K562 (cell line): ENCODE data around the gene KCNE1. TPM values are rescaled to one million over a fixed set of nuclear protein-coding genes. Genes with fewer than 3 reads are reported as not detected.

Experiments
- ATAC-seq: fragments of 200-7000 bp; cut with Tn5 transposase; 3 replicates; pipeline ENCODE4 v1.9.1; 2020; ENCODE audit warnings: moderate library complexity
- BruUV-seq: library from RNA; stranded (reverse); fragments of 400-500 nt; replicated peaks from 2 replicates; lab custom pipeline; 2021; lab: Mats Ljungman, UMichigan
- CTCF ChIA-PET: fragments of 300-600 bp; formaldehyde crosslinking; extraction: SDS; loops from one replicate; lab custom pipeline; 2021; ENCODE audit warnings: low intra/inter-chr PET ratio; lab: Yijun Ruan, JAX
- POLR2A ChIA-PET: fragments of 300-600, 350-650 bp; sonication (Branson Sonifier 250); formaldehyde crosslinking; extraction: SDS; loops from one replicate; lab custom pipeline; 2021; ENCODE audit warnings: antibody characterized with exemption, inconsistent platforms; lab: Yijun Ruan, JAX
- DNase-seq, 4 experiments: peaks; one replicate each; pipeline versions ENCODE4 v3.0.0 to v3.0.0-alpha.2; 2011 to 2018; ENCODE audit warnings: low spot score in 3 of 4, mixed read lengths in 3 of 4; ENCODE audit errors: extremely low read depth in 1 of 4
- FAIRE-seq: peaks from 2 replicates; lab custom pipeline; 2011; peaks lifted over from hg19 to GRCh38; lab: Jason Lieb, UNC
- H2AFZ ChIP-seq: 2 replicates; pipeline ENCODE4 v1.6.0; 2011; ENCODE audit warnings: low read depth, low read length, control low read depth, inconsistent platforms
- H3K27ac ChIP-seq: fragments of 200-600 bp; 3 replicates; pipeline ENCODE4 v1.8.0; 2011; ENCODE audit warnings: low read depth, mild to moderate bottlenecking, control low read depth, inconsistent platforms, low read length, moderate library complexity, mixed read lengths; ENCODE audit errors: extremely low read depth
- H3K27me3 ChIP-seq, 2 experiments: fragments of 300-600 bp in 1 of 2; 2 replicates in 1 of 2; 3 replicates in 1 of 2; pipeline versions ENCODE4 v1.6.0 to v1.8.0; 2011; ENCODE audit warnings: inconsistent platforms in 2 of 2, low read length in 2 of 2, mild to moderate bottlenecking in 1 of 2, mixed read lengths in 1 of 2, moderate library complexity in 1 of 2; ENCODE audit not compliant: control insufficient read depth in 2 of 2, insufficient read depth in 2 of 2
- H3K36me3 ChIP-seq: fragments of 300-600 bp; 3 replicates; pipeline ENCODE4 v1.8.0; 2011; ENCODE audit warnings: mild to moderate bottlenecking, low read length, inconsistent platforms; ENCODE audit not compliant: control insufficient read depth, insufficient read depth
- H3K4me1 ChIP-seq, 2 experiments: fragments of 200-600 bp in 1 of 2; replicated peaks in 1 of 2; 2 replicates in 1 of 2; 3 replicates in 1 of 2; pipeline versions ENCODE4 v1.5.1 to v1.8.0; 2011; ENCODE audit warnings: inconsistent platforms in 2 of 2, low read length in 2 of 2, mild to moderate bottlenecking in 1 of 2, mixed read lengths in 1 of 2, moderate library complexity in 1 of 2; ENCODE audit not compliant: control insufficient read depth in 2 of 2, insufficient read depth in 2 of 2
- H3K4me2 ChIP-seq: 2 replicates; pipeline ENCODE4 v1.6.1; 2011; ENCODE audit warnings: low read length, control low read depth, inconsistent platforms, mixed read lengths; ENCODE audit not compliant: insufficient read depth
- H3K4me3 ChIP-seq: fragments of 200-600 bp; sonication (generic), shearing (Covaris generic); 2 replicates; pipeline ENCODE4 v1.5.1; 2016; ENCODE audit warnings: control low read depth, inconsistent platforms
- H3K79me2 ChIP-seq: fragments of 200-600 bp; 3 replicates; pipeline ENCODE4 v1.8.0; 2011; ENCODE audit warnings: low read length, inconsistent platforms; ENCODE audit not compliant: control insufficient read depth, insufficient read depth
- H3K9ac ChIP-seq, 2 experiments: 2 replicates each; pipeline versions ENCODE4 v1.6.0 to v1.6.1; 2011; ENCODE audit warnings: low read depth in 2 of 2, low read length in 2 of 2, control low read depth in 1 of 2, inconsistent platforms in 1 of 2, mild to moderate bottlenecking in 1 of 2, mixed read lengths in 1 of 2; ENCODE audit not compliant: insufficient read depth in 1 of 2
- H3K9me1 ChIP-seq: one replicate; pipeline ENCODE4 v1.6.0; 2011; ENCODE audit warnings: inconsistent platforms, mild to moderate bottlenecking, low read length, moderate library complexity; ENCODE audit not compliant: control insufficient read depth, insufficient read depth
- H3K9me3 ChIP-seq: replicated peaks from 2 replicates; pipeline ENCODE4 v1.5.1; 2011; ENCODE audit warnings: low read depth, low read length, inconsistent platforms; ENCODE audit not compliant: control insufficient read depth, insufficient read depth
- H4K20me1 ChIP-seq: replicated peaks from 2 replicates; pipeline ENCODE4 v1.6.1; 2011; ENCODE audit warnings: low read length, inconsistent platforms, mixed read lengths; ENCODE audit not compliant: control insufficient read depth, insufficient read depth
- NCOA1 ChIP-seq: fragments of 450-650 bp; IDR thresholded peaks from 2 replicates; pipeline ENCODE4 v1.6.1; 2016; ENCODE audit warnings: low read depth
- RHOXF2B ChIP-seq: fragments of 250-450 bp; sonication (Bioruptor Pico); conservative IDR thresholded peaks from 2 replicates; pipeline ENCODE4 v1.5.1; 2021
- SAFB ChIP-seq: fragments of 200-400 bp; formaldehyde crosslinking; IDR thresholded peaks from 2 replicates; pipeline ENCODE4 v1.6.1; 2017; ENCODE audit warnings: low read depth, low read length, borderline replicate concordance
- SIX5 ChIP-seq, 2 experiments: IDR thresholded peaks; 2 replicates each; pipeline ENCODE4 v1.6.1; 2011; ENCODE audit warnings: low read length in 2 of 2, borderline replicate concordance in 1 of 2, low read depth in 1 of 2, mild to moderate bottlenecking in 1 of 2, moderate library complexity in 1 of 2; ENCODE audit not compliant: insufficient read depth in 1 of 2
- SRF ChIP-seq, 2 experiments: fragments of 250-450, 450-650 bp in 1 of 2; sonication (Bioruptor Pico) in 1 of 2; sonication (generic) in 1 of 2; formaldehyde crosslinking; IDR thresholded peaks; 2 replicates each; pipeline versions ENCODE4 v1.5.0 to v1.5.1; 2020 to 2022; ENCODE audit warnings: mild to moderate bottlenecking in 1 of 2, missing genetic modification reagents in 1 of 2
- WGBS: fragments of 100-300 bp; shearing (Covaris generic); methylation state at CpG from one replicate; pipeline ENCODE4 v1.1.6; 2016; ENCODE audit warnings: low coverage, mixed read lengths; ENCODE audit not compliant: insufficient coverage; ENCODE audit errors: missing lambda C conversion rate; 5-methylcytosine and 5-hydroxymethylcytosine counted together
- in situ Hi-C: fragments of 300-500 bp; cut with MboI; formaldehyde crosslinking; loops from 4 replicates; pipeline ENCODE4 v1.15.0; 2018; ENCODE audit warnings: inconsistent platforms, mixed read lengths
- intact Hi-C: fragments of 100-400 bp; cut with micrococcal nuclease; formaldehyde crosslinking; loops from 2 replicates; pipeline ENCODE4 v1.14.2; 2022
- polyA plus RNA-seq, 8 experiments: library from polyadenylated mRNA; depleted of rRNA in 4 of 8; stranded (reverse) in 5 of 8; unstranded in 3 of 8; fragments of >200 nt; fragmentation: Nextera tagmentation in 2 of 8; fragmentation: Illumina TruSeq in 1 of 8; extraction: Ambion mirVana in 2 of 8; extraction: Trizol in 1 of 8; gene quantifications; 2 replicates each; pipeline versions ENCODE4 v1.2.1 to v1.2.3, GENCODE V29; 2011 to 2014; ENCODE audit warnings: inconsistent platforms in 1 of 8, missing spikeins in 1 of 8
- total RNA-seq, 7 experiments: library from RNA; depleted of rRNA in 6 of 7; stranded (reverse); fragments of >200 nt in 6 of 7; fragmentation: Illumina TruSeq in 2 of 7; extraction: Trizol in 2 of 7; gene quantifications; 2 replicates each; pipeline versions ENCODE4 v1.2.1 to v1.2.3, GENCODE V29; 2011 to 2021; ENCODE audit warnings: low replicate concordance in 1 of 7
- TF ChIP-seq, protein P1 (sequence below): fragments of 450-650 bp; IDR thresholded peaks from 2 replicates; pipeline ENCODE4 v1.6.1; 2016; ENCODE audit warnings: low read depth, mild to moderate bottlenecking, moderate library complexity
- TF ChIP-seq, protein P2 (sequence below): conservative IDR thresholded peaks from 2 replicates; pipeline ENCODE4 v1.6.1; 2011; ENCODE audit warnings: low read depth, mild to moderate bottlenecking, low read length; ENCODE audit not compliant: control insufficient read depth

The KCNE1 gene
- total and polyA plus RNA-seq, 9 of the 15 experiments (the other 6 are each of a cell fraction or from before 2014, with no cell fraction given): 0.05 to 0.22 (median 0.11) TPM; not detected in 3

DNA sequence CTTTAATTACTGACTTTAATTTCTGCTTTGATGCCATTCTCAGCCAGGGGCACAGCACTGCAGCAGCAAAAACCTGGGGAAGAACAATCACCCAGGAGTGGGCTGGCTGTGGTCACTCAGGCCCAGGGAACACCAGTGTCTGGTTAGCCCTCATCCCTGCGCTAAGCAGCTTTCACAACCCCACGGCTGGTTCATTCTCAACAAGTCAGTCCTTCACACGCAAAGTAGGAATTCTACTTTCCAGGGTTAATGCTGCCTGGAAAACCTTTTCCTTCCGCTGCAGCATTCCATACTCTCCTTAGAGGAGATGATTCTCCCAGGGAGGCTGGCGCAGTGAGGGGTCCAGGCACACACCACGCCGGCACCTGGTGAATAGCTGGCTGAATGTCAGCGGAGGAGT, 24.3 kb upstream of the KCNE1 start:
- Histone ChIP-seq H2AFZ (no peak overlapping the region), H3K79me2 (no peaks in the 10 kb centered on the region), H3K9me3 (no peaks in the 10 kb centered on the region), H3K27me3 (peaks cover 0 to 12% of the 10 kb centered on the region in 2 experiments; a peak in 2 of 5 replicates), H3K9ac (no peak overlapping the region), H3K4me2 (no peak overlapping the region), H3K27ac (no peak overlapping the region), H3K4me3 (no peak overlapping the region), H3K4me1 (no peaks in the 10 kb centered on the region; a peak in 1 of 5 replicates), H4K20me1 (no peaks in the 10 kb centered on the region), H3K36me3 (no peaks in the 10 kb centered on the region), H3K9me1 (no peaks in the 10 kb centered on the region)
- ChIA-PET POLR2A (no interaction called here), CTCF (interaction anchor here (0.7 kb wide), 1 partner anchor 37 kb away, joined by 4 read pairs; no protein-coding TSS in a partner anchor)
- no peak for ATAC-seq
- TF ChIP-seq RHOXF2B: no peak
- no peak for TF ChIP-seq SRF (CRISPR knock-in tag; IDR thresholded peaks at IDR 0.05)
- TF ChIP-seq SAFB: no peak
- TF ChIP-seq, protein P1, sequence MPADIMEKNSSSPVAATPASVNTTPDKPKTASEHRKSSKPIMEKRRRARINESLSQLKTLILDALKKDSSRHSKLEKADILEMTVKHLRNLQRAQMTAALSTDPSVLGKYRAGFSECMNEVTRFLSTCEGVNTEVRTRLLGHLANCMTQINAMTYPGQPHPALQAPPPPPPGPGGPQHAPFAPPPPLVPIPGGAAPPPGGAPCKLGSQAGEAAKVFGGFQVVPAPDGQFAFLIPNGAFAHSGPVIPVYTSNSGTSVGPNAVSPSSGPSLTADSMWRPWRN: no peak
- TF ChIP-seq, protein P2, sequence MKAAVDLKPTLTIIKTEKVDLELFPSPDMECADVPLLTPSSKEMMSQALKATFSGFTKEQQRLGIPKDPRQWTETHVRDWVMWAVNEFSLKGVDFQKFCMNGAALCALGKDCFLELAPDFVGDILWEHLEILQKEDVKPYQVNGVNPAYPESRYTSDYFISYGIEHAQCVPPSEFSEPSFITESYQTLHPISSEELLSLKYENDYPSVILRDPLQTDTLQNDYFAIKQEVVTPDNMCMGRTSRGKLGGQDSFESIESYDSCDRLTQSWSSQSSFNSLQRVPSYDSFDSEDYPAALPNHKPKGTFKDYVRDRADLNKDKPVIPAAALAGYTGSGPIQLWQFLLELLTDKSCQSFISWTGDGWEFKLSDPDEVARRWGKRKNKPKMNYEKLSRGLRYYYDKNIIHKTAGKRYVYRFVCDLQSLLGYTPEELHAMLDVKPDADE: no peak
- no peak for TF ChIP-seq NCOA1
- no peak for TF ChIP-seq SIX5 (IDR thresholded peaks at IDR 0.05; ENCODE audit: borderline replicate concordance in 1 of 2, insufficient read depth in 1 of 2, low read depth in 1 of 2, low read length in 2 of 2)
- no peak for DNase-seq
- WGBS: 54% methylated on average over 8 of the region's 8 CpGs
- BruUV-seq: no TSS peak
- no peak for FAIRE-seq
- in situ Hi-C loops (no loop called here), intact Hi-C loops (no loop called here)
